K562 (cell line): Measurements from ENCODE around the gene LIX1L. TPM values are rescaled to one million over a fixed set of nuclear protein-coding genes. Genes with fewer than 3 reads are reported as not detected.

Source experiments
- ATAC-seq: fragments of 200-7000 bp; cut with Tn5 transposase; 3 replicates; pipeline ENCODE4 v1.9.1; 2020; ENCODE audit warnings: moderate library complexity
- BruUV-seq: library from RNA; stranded (reverse); fragments of 400-500 nt; replicated peaks from 2 replicates; lab custom pipeline; 2021; lab: Mats Ljungman, UMichigan
- CTCF ChIA-PET: fragments of 300-600 bp; formaldehyde crosslinking; extraction: SDS; loops from one replicate; lab custom pipeline; 2021; ENCODE audit warnings: low intra/inter-chr PET ratio; lab: Yijun Ruan, JAX
- POLR2A ChIA-PET: fragments of 300-600, 350-650 bp; sonication (Branson Sonifier 250); formaldehyde crosslinking; extraction: SDS; loops from one replicate; lab custom pipeline; 2021; ENCODE audit warnings: antibody characterized with exemption, inconsistent platforms; lab: Yijun Ruan, JAX
- DNase-seq, 4 experiments: peaks; one replicate each; pipeline versions ENCODE4 v3.0.0 to v3.0.0-alpha.2; 2011 to 2018; ENCODE audit warnings: low spot score in 3 of 4, mixed read lengths in 3 of 4; ENCODE audit errors: extremely low read depth in 1 of 4
- FAIRE-seq: peaks from 2 replicates; lab custom pipeline; 2011; peaks lifted over from hg19 to GRCh38; lab: Jason Lieb, UNC
- H2AFZ ChIP-seq: 2 replicates; pipeline ENCODE4 v1.6.0; 2011; ENCODE audit warnings: low read depth, low read length, control low read depth, inconsistent platforms
- H3K27ac ChIP-seq: fragments of 200-600 bp; 3 replicates; pipeline ENCODE4 v1.8.0; 2011; ENCODE audit warnings: low read depth, mild to moderate bottlenecking, control low read depth, inconsistent platforms, low read length, moderate library complexity, mixed read lengths; ENCODE audit errors: extremely low read depth
- H3K27me3 ChIP-seq, 2 experiments: fragments of 300-600 bp in 1 of 2; 2 replicates in 1 of 2; 3 replicates in 1 of 2; pipeline versions ENCODE4 v1.6.0 to v1.8.0; 2011; ENCODE audit warnings: inconsistent platforms in 2 of 2, low read length in 2 of 2, mild to moderate bottlenecking in 1 of 2, mixed read lengths in 1 of 2, moderate library complexity in 1 of 2; ENCODE audit not compliant: control insufficient read depth in 2 of 2, insufficient read depth in 2 of 2
- H3K36me3 ChIP-seq: fragments of 300-600 bp; 3 replicates; pipeline ENCODE4 v1.8.0; 2011; ENCODE audit warnings: mild to moderate bottlenecking, low read length, inconsistent platforms; ENCODE audit not compliant: control insufficient read depth, insufficient read depth
- H3K4me1 ChIP-seq, 2 experiments: fragments of 200-600 bp in 1 of 2; replicated peaks in 1 of 2; 2 replicates in 1 of 2; 3 replicates in 1 of 2; pipeline versions ENCODE4 v1.5.1 to v1.8.0; 2011; ENCODE audit warnings: inconsistent platforms in 2 of 2, low read length in 2 of 2, mild to moderate bottlenecking in 1 of 2, mixed read lengths in 1 of 2, moderate library complexity in 1 of 2; ENCODE audit not compliant: control insufficient read depth in 2 of 2, insufficient read depth in 2 of 2
- H3K4me2 ChIP-seq: 2 replicates; pipeline ENCODE4 v1.6.1; 2011; ENCODE audit warnings: low read length, control low read depth, inconsistent platforms, mixed read lengths; ENCODE audit not compliant: insufficient read depth
- H3K4me3 ChIP-seq: fragments of 200-600 bp; sonication (generic), shearing (Covaris generic); 2 replicates; pipeline ENCODE4 v1.5.1; 2016; ENCODE audit warnings: control low read depth, inconsistent platforms
- H3K79me2 ChIP-seq: fragments of 200-600 bp; 3 replicates; pipeline ENCODE4 v1.8.0; 2011; ENCODE audit warnings: low read length, inconsistent platforms; ENCODE audit not compliant: control insufficient read depth, insufficient read depth
- H3K9ac ChIP-seq, 2 experiments: 2 replicates each; pipeline versions ENCODE4 v1.6.0 to v1.6.1; 2011; ENCODE audit warnings: low read depth in 2 of 2, low read length in 2 of 2, control low read depth in 1 of 2, inconsistent platforms in 1 of 2, mild to moderate bottlenecking in 1 of 2, mixed read lengths in 1 of 2; ENCODE audit not compliant: insufficient read depth in 1 of 2
- H3K9me1 ChIP-seq: one replicate; pipeline ENCODE4 v1.6.0; 2011; ENCODE audit warnings: inconsistent platforms, mild to moderate bottlenecking, low read length, moderate library complexity; ENCODE audit not compliant: control insufficient read depth, insufficient read depth
- H3K9me3 ChIP-seq: replicated peaks from 2 replicates; pipeline ENCODE4 v1.5.1; 2011; ENCODE audit warnings: low read depth, low read length, inconsistent platforms; ENCODE audit not compliant: control insufficient read depth, insufficient read depth
- H4K20me1 ChIP-seq: replicated peaks from 2 replicates; pipeline ENCODE4 v1.6.1; 2011; ENCODE audit warnings: low read length, inconsistent platforms, mixed read lengths; ENCODE audit not compliant: control insufficient read depth, insufficient read depth
- CEBPG ChIP-seq, 3 experiments: fragments of 200-800 bp in 1 of 3; sonication (Bioruptor generic) in 1 of 3; sonication (generic) in 1 of 3; formaldehyde crosslinking in 1 of 3; IDR thresholded peaks in 2 of 3; conservative IDR thresholded peaks in 1 of 3; 2 replicates each; pipeline versions ENCODE4 v1.6.1 to v1.8.0; 2016 to 2022; ENCODE audit warnings: missing compliant biosample characterization in 2 of 3, missing genetic modification characterization in 2 of 3, mild to moderate bottlenecking in 1 of 3, missing genetic modification reagents in 1 of 3
- CREB1 ChIP-seq, 2 experiments: sonication (generic) in 1 of 2; formaldehyde crosslinking in 1 of 2; IDR thresholded peaks; 2 replicates each; pipeline versions ENCODE4 v1.6.1 to v1.8.0; 2012 to 2022; ENCODE audit warnings: inconsistent platforms in 1 of 2, mild to moderate bottlenecking in 1 of 2, missing genetic modification reagents in 1 of 2, moderate library complexity in 1 of 2
- ETS2 ChIP-seq: IDR thresholded peaks from 2 replicates; pipeline ENCODE4 v1.6.1; 2016; ENCODE audit warnings: borderline replicate concordance, missing genetic modification characterization, mild to moderate bottlenecking, moderate library complexity, missing compliant biosample characterization; ENCODE audit not compliant: poor library complexity, severe bottlenecking
- EWSR1 ChIP-seq: fragments of 450-650 bp; IDR thresholded peaks from 2 replicates; pipeline ENCODE4 v1.6.1; 2018; ENCODE audit warnings: borderline replicate concordance, mild to moderate bottlenecking, low read depth, moderate library complexity; ENCODE audit not compliant: partially characterized antibody
- EZH2 ChIP-seq: IDR thresholded peaks from 2 replicates; pipeline ENCODE4 v1.6.1; 2012; ENCODE audit warnings: low read depth, mild to moderate bottlenecking, inconsistent platforms, low read length, borderline replicate concordance
- FOSL1 ChIP-seq: fragments of 200-800 bp; sonication (Bioruptor generic); conservative IDR thresholded peaks from 2 replicates; pipeline ENCODE4 v1.6.1; 2016; ENCODE audit warnings: missing genetic modification characterization, missing compliant biosample characterization
- HMGN3 ChIP-seq: IDR thresholded peaks from 2 replicates; pipeline ENCODE4 v1.6.1; 2011; ENCODE audit warnings: borderline replicate concordance, low read depth, mild to moderate bottlenecking, mixed read lengths, low read length; ENCODE audit not compliant: insufficient read length; ENCODE audit errors: extremely low read depth
- NCOA1 ChIP-seq: fragments of 450-650 bp; IDR thresholded peaks from 2 replicates; pipeline ENCODE4 v1.6.1; 2016; ENCODE audit warnings: low read depth
- SMARCE1 ChIP-seq: fragments of 450-650 bp; IDR thresholded peaks from 2 replicates; pipeline ENCODE4 v1.7.1; 2016; ENCODE audit warnings: mild to moderate bottlenecking
- SOX6 ChIP-seq: fragments of 450-650 bp; IDR thresholded peaks from 2 replicates; pipeline ENCODE4 v1.6.1; 2014; ENCODE audit warnings: mild to moderate bottlenecking
- ZHX1 ChIP-seq: fragments of 150-350 bp; conservative IDR thresholded peaks from 2 replicates; pipeline ENCODE4 v1.6.1; 2014; ENCODE audit warnings: low read length
- WGBS: fragments of 100-300 bp; shearing (Covaris generic); methylation state at CpG from one replicate; pipeline ENCODE4 v1.1.6; 2016; ENCODE audit warnings: low coverage, mixed read lengths; ENCODE audit not compliant: insufficient coverage; ENCODE audit errors: missing lambda C conversion rate; 5-methylcytosine and 5-hydroxymethylcytosine counted together
- in situ Hi-C: fragments of 300-500 bp; cut with MboI; formaldehyde crosslinking; loops from 4 replicates; pipeline ENCODE4 v1.15.0; 2018; ENCODE audit warnings: inconsistent platforms, mixed read lengths
- intact Hi-C: fragments of 100-400 bp; cut with micrococcal nuclease; formaldehyde crosslinking; loops from 2 replicates; pipeline ENCODE4 v1.14.2; 2022
- polyA plus RNA-seq, 8 experiments: library from polyadenylated mRNA; depleted of rRNA in 4 of 8; stranded (reverse) in 5 of 8; unstranded in 3 of 8; fragments of >200 nt; fragmentation: Nextera tagmentation in 2 of 8; fragmentation: Illumina TruSeq in 1 of 8; extraction: Ambion mirVana in 2 of 8; extraction: Trizol in 1 of 8; gene quantifications; 2 replicates each; pipeline versions ENCODE4 v1.2.1 to v1.2.3, GENCODE V29; 2011 to 2014; ENCODE audit warnings: inconsistent platforms in 1 of 8, missing spikeins in 1 of 8
- total RNA-seq, 7 experiments: library from RNA; depleted of rRNA in 6 of 7; stranded (reverse); fragments of >200 nt in 6 of 7; fragmentation: Illumina TruSeq in 2 of 7; extraction: Trizol in 2 of 7; gene quantifications; 2 replicates each; pipeline versions ENCODE4 v1.2.1 to v1.2.3, GENCODE V29; 2011 to 2021; ENCODE audit warnings: low replicate concordance in 1 of 7
- TF ChIP-seq, protein P1 (sequence below): sonication (generic); formaldehyde crosslinking; IDR thresholded peaks from 2 replicates; pipeline ENCODE4 v1.8.1; 2023; ENCODE audit warnings: mild to moderate bottlenecking, missing genetic modification reagents
- TF ChIP-seq, protein P2 (sequence below): sonication (generic); formaldehyde crosslinking; IDR thresholded peaks from 2 replicates; pipeline ENCODE4 v1.8.0; 2022; ENCODE audit warnings: mild to moderate bottlenecking, missing genetic modification reagents

Gene LIX1L
- total and polyA plus RNA-seq, 9 of the 15 experiments (the other 6 are each of a cell fraction or from before 2014, with no cell fraction given) = 4.6 to 26.5 (median 12.5) TPM

DNA sequence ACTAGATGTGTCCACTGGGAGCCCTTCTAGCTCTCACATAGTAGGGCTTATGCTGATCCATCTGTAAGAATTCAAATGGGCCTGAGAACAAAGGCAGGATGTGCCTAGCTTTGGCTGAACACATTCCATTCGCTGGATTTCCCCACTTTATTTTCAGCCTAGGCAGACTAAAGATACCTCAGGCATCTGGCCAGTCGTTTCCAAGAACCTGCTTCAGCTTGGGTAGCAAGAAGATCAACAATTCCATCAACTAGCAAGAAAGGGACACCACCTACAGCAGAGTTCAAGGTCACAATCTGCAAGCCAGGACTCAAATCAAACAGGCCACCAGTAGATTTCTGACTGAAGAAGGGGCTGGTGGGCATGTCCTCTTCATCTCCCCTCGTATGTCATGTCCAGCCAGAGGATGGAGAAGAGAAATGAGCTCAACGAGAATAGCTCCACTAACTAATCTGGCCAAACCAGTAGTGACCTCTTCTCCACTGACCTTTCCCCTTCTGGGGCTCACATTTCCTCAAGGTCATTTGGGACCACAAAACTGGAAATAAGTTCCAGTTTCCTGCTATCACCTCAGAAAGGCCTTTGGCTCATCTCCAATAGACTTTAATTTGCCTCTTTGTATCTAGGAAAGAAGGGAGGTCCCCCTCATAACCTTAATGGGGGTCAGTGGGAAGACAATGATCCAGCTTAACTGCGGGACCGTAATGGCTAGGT, 24.4 kb upstream of the LIX1L start (continued):
- no peak for TF ChIP-seq ETS2 (tag)
- no peak for TF ChIP-seq SOX6
- no peak for TF ChIP-seq CEBPG (CRISPR knock-in tag; IDR thresholded peaks at IDR 0.05)
- TF ChIP-seq CEBPG (tag; conservative IDR thresholded peaks at IDR 0.05 in 1 of 2, IDR thresholded peaks at IDR 0.05 in 1 of 2) = no peak
- TF ChIP-seq, protein P1, sequence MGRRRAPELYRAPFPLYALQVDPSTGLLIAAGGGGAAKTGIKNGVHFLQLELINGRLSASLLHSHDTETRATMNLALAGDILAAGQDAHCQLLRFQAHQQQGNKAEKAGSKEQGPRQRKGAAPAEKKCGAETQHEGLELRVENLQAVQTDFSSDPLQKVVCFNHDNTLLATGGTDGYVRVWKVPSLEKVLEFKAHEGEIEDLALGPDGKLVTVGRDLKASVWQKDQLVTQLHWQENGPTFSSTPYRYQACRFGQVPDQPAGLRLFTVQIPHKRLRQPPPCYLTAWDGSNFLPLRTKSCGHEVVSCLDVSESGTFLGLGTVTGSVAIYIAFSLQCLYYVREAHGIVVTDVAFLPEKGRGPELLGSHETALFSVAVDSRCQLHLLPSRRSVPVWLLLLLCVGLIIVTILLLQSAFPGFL (CRISPR knock-in tag) = no peak
- no peak for TF ChIP-seq HMGN3
- no peak for TF ChIP-seq FOSL1 (tag)

DNA sequence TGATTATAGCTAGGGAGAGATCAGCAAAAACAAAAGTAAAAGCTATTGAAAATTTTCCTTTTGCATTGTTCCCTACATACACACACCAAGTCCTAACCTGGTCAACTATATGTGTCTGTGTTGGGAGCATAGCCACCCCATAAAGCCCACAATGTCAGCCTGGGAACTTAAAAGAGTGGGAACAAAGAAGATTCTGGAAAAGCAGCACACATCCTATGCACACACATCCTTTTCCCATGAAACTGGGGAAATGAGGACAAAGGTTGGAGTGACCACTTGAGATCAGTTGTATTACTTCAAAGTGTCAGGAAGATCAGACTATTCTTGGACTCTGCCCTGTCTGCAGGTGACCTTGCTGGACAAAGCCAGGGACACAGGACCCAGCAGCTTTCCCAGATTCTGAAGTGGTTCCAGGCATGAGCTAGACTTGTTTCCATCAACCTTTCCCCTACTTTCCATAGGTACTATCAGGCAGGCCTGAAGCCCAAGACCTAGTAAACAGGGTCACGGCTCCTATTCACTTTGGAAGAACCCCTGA, 22.7 kb upstream of the LIX1L start:
- no peak for FAIRE-seq
- Histone ChIP-seq H3K27me3 (no peaks in the 10 kb centered on the region), H4K20me1 (no peaks in the 10 kb centered on the region), H3K4me2 (peak overlapping the region; percentile 76; the same call in 1 of the 2 replicates), H3K9me3 (no peaks in the 10 kb centered on the region), H3K4me3 (no peak overlapping the region), H3K36me3 (peaks cover 16% of the 10 kb centered on the region), H2AFZ (0 out of 2 replicates have a peak overlapping the region, but pooled peaks have one; percentile 7), H3K4me1 (peaks cover 31 to 73% of the 10 kb centered on the region in 2 experiments), H3K9me1 (no peaks in the 10 kb centered on the region), H3K79me2 (peaks cover 25% of the 10 kb centered on the region), H3K27ac (peak overlapping the region; percentile 96), H3K9ac (peak overlapping the region; percentile 53 to 81; a peak in 3 of 4 replicates)
- in situ Hi-C loops (no loop called here), intact Hi-C loops (no loop called here)
- no peak for DNase-seq
- no TSS peak for BruUV-seq
- POLR2A ChIA-PET = interaction anchor here (0.6 to 15.5 kb wide), 9 partner anchors 12 to 135 kb away, joined by 3 to 320 read pairs (median 4); partner anchors contain the start of genes ANKRD34A, LIX1L, NUDT17 and POLR3GL
- ATAC-seq = no peak
- WGBS = 100% methylated on average over 1 of the region's 1 CpG
- CTCF ChIA-PET = no interaction called here
- TF ChIP-seq EWSR1 (no peak), EZH2 (no peak), ZHX1 (no peak), SMARCE1 (no peak), NCOA1 (no peak), CREB1 (IDR thresholded peaks at IDR 0.05) (no peak), CREB1 (CRISPR knock-in tag; IDR thresholded peaks at IDR 0.05) (peak; percentile 32; the same call in 1 of the 2 replicates)
- TF ChIP-seq, protein P2, sequence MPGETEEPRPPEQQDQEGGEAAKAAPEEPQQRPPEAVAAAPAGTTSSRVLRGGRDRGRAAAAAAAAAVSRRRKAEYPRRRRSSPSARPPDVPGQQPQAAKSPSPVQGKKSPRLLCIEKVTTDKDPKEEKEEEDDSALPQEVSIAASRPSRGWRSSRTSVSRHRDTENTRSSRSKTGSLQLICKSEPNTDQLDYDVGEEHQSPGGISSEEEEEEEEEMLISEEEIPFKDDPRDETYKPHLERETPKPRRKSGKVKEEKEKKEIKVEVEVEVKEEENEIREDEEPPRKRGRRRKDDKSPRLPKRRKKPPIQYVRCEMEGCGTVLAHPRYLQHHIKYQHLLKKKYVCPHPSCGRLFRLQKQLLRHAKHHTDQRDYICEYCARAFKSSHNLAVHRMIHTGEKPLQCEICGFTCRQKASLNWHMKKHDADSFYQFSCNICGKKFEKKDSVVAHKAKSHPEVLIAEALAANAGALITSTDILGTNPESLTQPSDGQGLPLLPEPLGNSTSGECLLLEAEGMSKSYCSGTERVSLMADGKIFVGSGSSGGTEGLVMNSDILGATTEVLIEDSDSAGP = no peak
